ENCODE data around the gene CRYZL1. TPM values are rescaled to one million over a fixed set of nuclear protein-coding genes. Genes with fewer than 3 reads are reported as not detected.
A peak's percentile ranks its signal among the peaks of the same experiment; 100 is the strongest.

Gene CRYZL1
- total and polyA plus RNA-seq, 7 donors = 12.8 to 37.7 (median 16.1) TPM

DNA sequence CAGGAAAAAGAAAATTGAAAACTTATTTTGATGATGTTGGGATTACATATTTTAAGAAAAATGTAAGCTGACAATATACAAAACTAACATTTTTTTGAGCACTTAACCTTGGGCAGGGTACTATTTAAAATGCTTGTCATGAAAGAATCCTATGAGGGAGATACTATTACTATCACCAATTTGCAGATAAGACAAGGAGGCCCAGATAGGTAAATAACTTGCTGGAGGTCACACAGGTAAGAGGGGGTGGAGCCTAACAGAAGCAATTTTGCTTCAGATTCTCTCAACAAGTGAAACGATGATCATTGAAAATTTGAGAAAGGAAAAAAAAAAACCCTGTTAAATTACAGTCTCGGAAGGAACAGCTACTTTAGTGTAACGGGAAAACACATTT is 100.8 kb downstream of the CRYZL1 start:
- no peak for ATAC-seq
- Histone ChIP-seq H3K4me1 (peaks cover 25% of the 10 kb centered on the region), H3K9me3 (no peaks in the 10 kb centered on the region), H3K27ac (peak overlapping the region; percentile 99), H3K4me3 (peak overlapping the region; percentile 84), H3K27me3 (ENCODE audit: insufficient read depth in 3 of 3, low read length in 2 of 3) (no peaks in the 10 kb centered on the region), H3K36me3 (ENCODE audit: insufficient read depth in 1 of 2, low read depth in 1 of 2) (peaks cover 4 to 36% of the 10 kb centered on the region in 2 donors)
- DNase-seq = no peak
- 70 to 86% (median 76%) methylated on average over 3 of the region's 3 CpGs for WGBS, 3 donors
- intact Hi-C loops (cut with DNase I) = loop anchor here in 1 of 2 donors (5.0 kb wide), 2 partner anchors 47 to 67 kb away; partner anchors contain the start of gene DONSON
- no peak for TF ChIP-seq CTCF (IDR thresholded peaks at IDR 0.05)

- H3K4me1 ChIP-seq = peaks cover 14% of the 10 kb centered on the region
These were observed 101.9 kb downstream of the CRYZL1 start for GRCh38 chr21:33539616-33540015.

More at GRCh38 chr21:33539616-33540015, 101.9 kb downstream of the CRYZL1 start:
- DNase-seq (no peak), ATAC-seq (no peak)
- no peak overlapping the region for H3K4me3 ChIP-seq
- no peaks in the 10 kb centered on the region for H3K9me3 ChIP-seq
- no peaks in the 10 kb centered on the region for H3K27me3 ChIP-seq (ENCODE audit: insufficient read depth in 3 of 3, low read length in 2 of 3)
- WGBS, 3 donors = 84 to 89% (median 84%) methylated on average over 4 of the region's 4 CpGs
- intact Hi-C loops (cut with DNase I) = loop anchor here in 1 of 2 donors (5.0 kb wide), 2 partner anchors 48 to 68 kb away; partner anchors contain the start of gene DONSON
- H3K36me3 ChIP-seq (ENCODE audit: insufficient read depth in 1 of 2, low read depth in 1 of 2) = peaks cover 4 to 47% of the 10 kb centered on the region in 2 donors
- no peak overlapping the region for H3K27ac ChIP-seq
- TF ChIP-seq CTCF (IDR thresholded peaks at IDR 0.05) = no peak

Other genes starting within 250 kb of the CRYZL1 start
- 10 to 100 TPM; 16.0 to 42.9 (median 31.3) TPM for gene IFNGR2, start 238.3 kb downstream of the CRYZL1 start, total RNA-seq
- gene IFNGR2, start 238.3 kb downstream of the CRYZL1 start, polyA plus RNA-seq = 10 to 100 TPM; 11.7 to 24.7 (median 22.2) TPM
- 10 to 100 TPM; 16.8 to 30.0 (median 20.7) TPM for gene TMEM50B, start 161.8 kb downstream of the CRYZL1 start, total RNA-seq
- gene TMEM50B, start 161.8 kb downstream of the CRYZL1 start, polyA plus RNA-seq = 10 to 100 TPM; 16.0 to 42.6 (median 23.6) TPM
- gene DNAJC28, start 150.0 kb downstream of the CRYZL1 start, total RNA-seq = 1 to 10 TPM; 3.0 to 4.5 (median 3.3) TPM
- 1 to 10 TPM; 2.9 to 7.6 (median 2.9) TPM for gene DNAJC28, start 150.0 kb downstream of the CRYZL1 start, polyA plus RNA-seq
- gene GART, start 99.6 kb downstream of the CRYZL1 start, total RNA-seq = 10 to 100 TPM; 41.9 to 77.8 (median 53.5) TPM
- 10 to 100 TPM; 22.0 to 57.2 (median 40.8) TPM for gene GART, start 99.6 kb downstream of the CRYZL1 start, polyA plus RNA-seq
- 100 to 1,000 TPM; 126 to 179 (median 142) TPM for gene SON, start 98.7 kb downstream of the CRYZL1 start, total RNA-seq
- gene SON, start 98.7 kb downstream of the CRYZL1 start, polyA plus RNA-seq = 10 to 100 TPM; 50.1 to 84.8 (median 75.5) TPM
- gene DONSON, start 53.1 kb downstream of the CRYZL1 start, total RNA-seq = 1 to 10 TPM; 4.8 to 5.4 (median 5.2) TPM
- gene DONSON, start 53.1 kb downstream of the CRYZL1 start, polyA plus RNA-seq = 10 to 100 TPM in 1 of 3 donors, 1 to 10 TPM in 2; 6.2 to 15.1 (median 8.4) TPM
- gene ITSN1, start 760 bp upstream of the CRYZL1 start, total RNA-seq = 10 to 100 TPM; 18.1 to 43.8 (median 24.7) TPM
- gene ITSN1, start 760 bp upstream of the CRYZL1 start, polyA plus RNA-seq = 10 to 100 TPM in 1 of 3 donors, 1 to 10 TPM in 2; 9.3 to 24.3 (median 9.8) TPM

All from psoas muscle (tissue), 8 donors.